GM19468 (cell line): ENCODE results near the gene PAPOLG.
A peak's percentile ranks its signal among the peaks of the same experiment; 100 is the strongest.

Experiments
- ATAC-seq: cut with Tn5 transposase; IDR thresholded peaks from one replicate; pipeline ENCODE4 v1.9.1; 2021; ENCODE audit warnings: mild to moderate bottlenecking, moderate library complexity, moderate number of reproducible peaks; ENCODE audit not compliant: unreplicated experiment; ENCODE audit errors: extremely low read depth

Gene PAPOLG

GRCh38 chr2:60756097-60757087, at the start of gene PAPOLG:
TSS of gene PAPOLG (plus strand) at chr2:60756268. CDS start at chr2:60756479, 211 bp downstream.
- peak; percentile 87 for ATAC-seq

- ATAC-seq, result no peak
Observed at GRCh38 chr2:60707750-60708371, 48.2 kb upstream of the PAPOLG start.

- no peak for ATAC-seq
Observed at GRCh38 chr2:60708630-60709320, 47.3 kb upstream of the PAPOLG start.

- no peak for ATAC-seq
Observed at GRCh38 chr2:60710707-60711106, 45.4 kb upstream of the PAPOLG start.

DNA sequence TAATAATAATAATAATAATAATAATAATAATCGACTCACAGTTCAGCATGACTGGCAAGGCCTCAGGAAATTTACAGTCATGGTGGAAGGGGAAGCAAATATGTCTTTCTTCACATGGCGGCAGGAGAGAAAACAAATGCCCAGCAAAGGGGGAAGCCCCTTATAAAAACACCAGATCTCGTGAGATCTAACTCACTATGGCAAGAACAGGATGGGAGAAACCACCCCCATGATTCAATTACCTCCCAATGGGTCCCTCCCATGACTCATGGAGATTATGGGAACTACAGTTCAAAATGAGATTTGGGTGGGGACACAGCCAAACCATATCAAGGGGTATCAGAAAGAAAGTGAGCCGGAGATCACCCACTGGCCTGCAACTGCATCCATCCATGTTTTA, 40.5 kb upstream of the PAPOLG start:
- no peak for ATAC-seq

GRCh38 chr2:60717691-60718090, 38.4 kb upstream of the PAPOLG start:
- ATAC-seq, result no peak

- no peak for ATAC-seq
Observed at GRCh38 chr2:60719331-60719730, 36.7 kb upstream of the PAPOLG start.

DNA sequence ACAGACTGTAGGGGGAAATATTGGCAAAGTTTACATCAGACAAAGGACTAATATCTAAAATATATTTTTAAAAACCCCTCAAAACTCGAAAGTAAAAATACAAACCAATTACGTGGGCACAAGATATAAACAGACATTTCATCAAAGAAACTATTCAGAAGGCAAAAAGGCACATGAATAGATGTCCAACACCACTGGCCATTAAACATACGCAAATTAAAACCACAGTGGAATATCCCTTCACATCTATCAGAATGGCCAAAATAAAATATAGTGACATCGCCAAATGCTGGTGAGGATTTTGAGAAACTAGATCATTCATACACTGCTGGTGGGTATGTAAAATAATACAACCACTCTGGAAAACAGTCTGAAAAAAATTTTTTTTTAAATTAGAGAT, 30.6 kb upstream of the PAPOLG start:
- no peak for ATAC-seq

DNA sequence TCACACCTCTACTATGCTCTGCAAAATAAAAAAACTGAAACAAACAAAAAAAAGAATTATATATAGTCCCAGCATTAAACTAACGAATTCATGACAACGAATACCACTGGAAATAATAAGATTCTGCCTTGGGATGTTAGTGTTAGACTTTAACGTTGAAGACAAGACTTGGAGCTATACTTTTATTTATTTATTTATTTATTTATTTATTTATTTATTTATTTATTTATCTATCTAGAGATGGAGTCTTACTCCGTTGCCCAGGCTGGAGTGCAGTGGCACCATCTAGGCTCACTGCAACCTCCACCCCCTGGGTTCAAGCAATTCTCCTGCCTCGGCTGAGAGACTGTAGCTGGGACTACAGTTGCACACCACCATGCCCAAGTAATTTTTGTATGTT, 27.2 kb upstream of the PAPOLG start:
- no peak for ATAC-seq

GRCh38 chr2:60735496-60736250, 20.4 kb upstream of the PAPOLG start:
- ATAC-seq, result no peak

DNA sequence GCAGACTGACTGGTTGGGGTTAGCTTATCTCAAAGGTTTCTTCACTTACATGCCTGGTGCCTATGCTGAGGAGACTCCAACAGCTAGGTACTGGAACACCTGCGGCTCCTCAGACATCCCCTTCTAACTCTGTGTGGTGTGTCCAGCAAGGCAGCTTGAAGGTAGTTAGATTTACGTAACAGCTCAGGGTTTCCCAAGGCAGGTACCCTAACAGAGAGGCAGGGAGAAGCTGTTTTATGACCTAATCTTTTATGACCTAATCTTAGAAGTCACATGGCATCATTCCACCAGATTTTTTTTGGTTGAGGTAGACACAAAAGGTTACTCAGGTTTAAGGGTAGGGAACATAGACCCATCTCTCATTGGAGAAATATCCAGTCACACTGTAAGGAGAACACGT, 17.4 kb upstream of the PAPOLG start:
- no peak for ATAC-seq

DNA sequence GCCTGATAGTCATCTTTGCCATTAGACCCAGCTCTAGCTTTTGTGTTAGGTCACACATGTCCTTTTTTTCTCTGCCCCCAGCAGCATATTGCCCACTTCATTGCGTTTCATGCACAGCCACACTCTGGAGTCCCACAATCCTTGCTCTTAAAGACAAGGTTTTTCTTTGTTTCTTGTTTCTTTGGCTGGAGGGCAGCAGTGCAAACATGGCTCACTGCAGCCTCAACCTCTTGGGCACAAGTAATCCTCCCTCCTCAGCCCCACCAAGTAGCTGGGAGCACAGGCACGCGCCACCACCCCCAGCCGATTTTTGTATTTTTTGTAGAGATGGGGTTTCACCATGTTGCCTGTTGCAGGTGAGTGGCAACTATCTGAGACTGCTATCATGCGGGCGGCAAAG, 16.9 kb upstream of the PAPOLG start:
- ATAC-seq, result no peak

DNA sequence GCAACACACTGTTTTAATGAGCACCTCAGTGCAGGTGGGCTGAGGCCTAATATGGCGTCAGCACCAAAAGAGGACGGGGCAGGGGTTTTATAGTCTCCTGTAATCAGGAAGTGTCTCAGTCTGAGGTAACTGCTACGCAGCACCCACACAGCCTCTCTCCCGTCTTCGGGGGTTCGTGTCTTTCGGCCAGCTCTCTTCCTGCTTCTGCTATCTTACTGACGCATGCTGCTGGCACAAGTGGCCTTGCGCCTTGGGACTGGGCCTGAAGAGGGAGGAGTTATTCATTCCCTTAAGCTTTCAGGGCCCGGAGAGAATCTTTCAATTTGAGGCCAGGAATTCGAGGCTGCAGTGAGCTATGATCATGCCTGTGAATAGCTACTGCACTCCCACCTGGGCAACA, 14.5 kb upstream of the PAPOLG start:
- ATAC-seq, result no peak

GRCh38 chr2:60742419-60742818, 13.6 kb upstream of the PAPOLG start:
- ATAC-seq, result no peak

DNA sequence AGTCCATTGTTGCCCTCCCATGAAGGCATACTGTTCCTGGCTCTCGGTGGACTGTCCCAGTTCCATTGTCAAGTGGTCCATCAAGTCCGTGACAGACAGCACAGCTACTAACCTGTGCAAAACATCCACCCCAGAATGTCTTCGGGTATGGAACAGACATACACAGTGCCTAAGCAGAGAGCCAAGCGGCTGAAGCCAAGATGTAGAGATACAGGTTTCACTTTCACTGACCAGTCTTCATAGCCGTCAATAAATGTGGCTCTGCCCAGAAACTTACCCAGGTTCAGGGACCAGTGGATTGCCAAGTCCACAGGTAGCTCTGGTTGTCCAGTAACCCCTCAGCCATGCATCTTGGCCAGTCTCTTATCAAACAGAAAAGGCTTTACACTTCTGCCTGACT, 10.7 kb upstream of the PAPOLG start:
- no peak for ATAC-seq

GRCh38 chr2:60745761-60746160, 10.3 kb upstream of the PAPOLG start:
- ATAC-seq, result no peak

DNA sequence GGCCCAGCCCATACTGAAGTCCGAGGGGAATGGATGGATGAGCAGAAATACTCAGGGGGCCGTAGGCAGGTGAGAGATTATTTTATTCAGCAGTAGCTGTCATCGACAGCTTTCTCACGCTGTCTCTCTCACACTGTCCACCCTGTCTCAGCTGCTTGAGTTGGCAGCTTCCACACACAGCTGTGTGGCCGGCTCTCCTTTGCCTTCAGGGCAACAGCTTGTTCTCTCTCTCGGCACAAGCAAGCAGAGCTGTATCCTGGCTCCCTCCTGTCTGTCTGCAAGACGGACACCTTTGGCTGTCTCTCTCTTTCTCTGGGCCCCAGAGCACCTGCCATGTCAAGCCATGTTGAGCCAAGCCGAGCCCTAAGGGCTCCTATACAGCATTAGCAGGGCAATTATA, 9.8 kb upstream of the PAPOLG start:
- no peak for ATAC-seq

DNA sequence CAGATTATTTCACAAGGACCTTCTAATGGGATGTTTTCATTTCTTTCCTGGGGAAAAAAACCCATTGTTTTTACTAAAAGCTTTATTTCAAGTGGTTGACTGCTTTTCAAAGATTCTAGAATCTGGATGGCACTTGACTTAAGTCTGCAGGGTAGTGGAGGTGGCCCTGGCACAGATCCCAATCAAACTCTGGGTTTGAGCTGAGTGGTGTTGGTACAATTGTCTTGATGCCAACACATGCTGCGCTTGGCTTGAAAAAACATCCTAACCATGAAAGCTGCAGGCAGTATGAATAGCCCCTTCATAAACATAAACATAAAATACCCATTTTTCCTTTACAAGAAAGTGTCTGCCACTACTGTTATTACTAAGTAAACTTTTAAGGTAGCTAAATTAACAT, 3.6 kb downstream of the PAPOLG start:
- no peak for ATAC-seq

- ATAC-seq, result no peak
Observed at GRCh38 chr2:60764736-60765534, 8.9 kb downstream of the PAPOLG start.
